GM21576 (cell line): ENCODE measurements around the gene HIVEP3.

ENCODE experiments used
- ATAC-seq: cut with Tn5 transposase; IDR thresholded peaks from one replicate; pipeline ENCODE4 v1.9.1; 2021; ENCODE audit warnings: mild to moderate bottlenecking, moderate library complexity; ENCODE audit not compliant: unreplicated experiment

The HIVEP3 gene

GRCh38 chr1:41792485-41792770 lies 126.3 kb downstream of the HIVEP3 start:
- no peak for ATAC-seq

GRCh38 chr1:41791667-41792484 lies 126.8 kb downstream of the HIVEP3 start:
- no peak for ATAC-seq

- ATAC-seq = no peak
Observed at GRCh38 chr1:41790351-41790750, 128.4 kb downstream of the HIVEP3 start.

GRCh38 chr1:41789661-41790330 lies 128.9 kb downstream of the HIVEP3 start:
- no peak for ATAC-seq

GRCh38 chr1:41788427-41788826 lies 130.3 kb downstream of the HIVEP3 start:
- no peak for ATAC-seq

GRCh38 chr1:41784531-41785274 lies 134.0 kb downstream of the HIVEP3 start:
- no peak for ATAC-seq

GRCh38 chr1:41783189-41783639 lies 135.5 kb downstream of the HIVEP3 start:
- no peak for ATAC-seq

GRCh38 chr1:41780916-41781315 lies 137.8 kb downstream of the HIVEP3 start:
- no peak for ATAC-seq

- no peak for ATAC-seq
Observed at GRCh38 chr1:41780322-41780721, 138.4 kb downstream of the HIVEP3 start.

GRCh38 chr1:41779360-41779759 lies 139.4 kb downstream of the HIVEP3 start:
- no peak for ATAC-seq

- ATAC-seq = no peak
Observed at GRCh38 chr1:41777695-41778094, 141.0 kb downstream of the HIVEP3 start.

- ATAC-seq = no peak
Observed at GRCh38 chr1:41776891-41777441, 141.8 kb downstream of the HIVEP3 start.

GRCh38 chr1:41775956-41776585 lies 142.7 kb downstream of the HIVEP3 start:
- ATAC-seq = no peak

- ATAC-seq = no peak
Observed at GRCh38 chr1:41774471-41774990, 144.2 kb downstream of the HIVEP3 start.

- ATAC-seq = no peak
Observed at GRCh38 chr1:41773842-41774241, 144.9 kb downstream of the HIVEP3 start.

GRCh38 chr1:41773144-41773591 lies 145.6 kb downstream of the HIVEP3 start:
- no peak for ATAC-seq

GRCh38 chr1:41769068-41769467 lies 149.7 kb downstream of the HIVEP3 start:
- ATAC-seq = no peak

GRCh38 chr1:41768583-41768982 lies 150.1 kb downstream of the HIVEP3 start:
- no peak for ATAC-seq

GRCh38 chr1:41767534-41768525 lies 150.9 kb downstream of the HIVEP3 start:
- no peak for ATAC-seq
